NCI-H2196 treated with DMSO at 0.1 percent for 48 hours (cell line): ENCODE results near the gene TNFRSF21.
"Not testable (repeated sequence)": the region's sequence is repeated elsewhere in the genome, so short reads cannot be mapped to it uniquely, and the experiment has no call there.

Source experiments
- DNase-seq: peaks from one replicate; lab custom pipeline; 2025; ENCODE audit not compliant: unreplicated experiment; lab: John Stamatoyannopoulos, UW

TNFRSF21 gene

DNA sequence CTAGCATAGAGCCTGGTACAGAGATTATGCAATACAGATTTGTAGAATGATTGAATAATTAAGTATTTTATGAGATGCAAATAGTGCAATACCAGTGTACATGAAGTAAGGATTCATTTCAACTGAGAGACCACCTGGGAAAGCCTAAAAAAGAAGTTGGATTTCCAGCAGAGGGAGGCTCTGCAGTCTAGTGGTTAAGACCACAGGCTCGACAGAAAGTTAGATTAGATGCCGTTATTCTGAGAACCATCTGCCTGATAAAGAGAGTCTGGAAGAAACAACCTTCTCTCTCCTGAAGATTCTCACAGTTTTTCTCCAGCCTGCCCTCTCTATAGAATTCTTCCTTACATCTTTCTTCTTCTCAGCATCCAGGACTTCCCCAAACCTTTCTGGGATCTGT, 13.6 kb upstream of the TNFRSF21 start:
- DNase-seq: no peak

DNA sequence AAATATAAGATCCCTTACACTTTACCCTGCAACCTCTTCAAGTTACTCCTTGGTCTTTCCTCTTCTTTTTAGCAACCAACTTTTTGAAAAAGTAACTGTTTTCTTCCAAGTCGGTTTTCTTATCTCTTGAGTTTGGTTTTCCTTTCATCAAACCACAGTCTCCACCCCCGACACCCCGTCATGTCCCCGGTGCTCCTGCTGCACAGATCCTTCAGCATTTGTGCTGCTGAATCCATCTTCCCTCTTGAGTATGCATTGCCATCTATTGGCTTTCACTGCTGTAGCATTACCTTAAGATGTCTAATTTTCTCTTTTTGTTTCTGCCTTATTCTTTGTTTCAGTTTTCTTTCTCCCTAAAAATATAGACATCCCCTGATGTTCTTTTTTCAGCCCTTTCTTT, 11.9 kb upstream of the TNFRSF21 start:
- DNase-seq: no peak

DNA sequence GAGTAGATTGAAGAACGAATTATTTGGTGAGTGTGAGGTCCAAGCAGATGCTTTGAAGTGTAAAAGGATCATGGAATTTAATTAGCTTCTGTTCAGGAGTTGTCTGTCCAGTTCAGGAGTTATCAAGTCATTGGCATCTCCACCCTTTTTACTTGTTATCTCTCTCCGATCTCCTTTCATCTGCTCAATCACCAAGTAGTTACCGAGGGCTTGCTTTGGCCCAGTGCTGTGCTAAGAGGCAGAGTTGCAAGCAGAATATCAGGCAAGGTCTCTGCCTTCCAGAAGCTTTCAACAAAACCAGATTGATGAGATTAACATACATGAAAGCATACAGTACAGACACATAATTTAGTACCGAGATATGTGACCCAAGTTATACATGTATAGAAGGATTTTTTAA, 10.2 kb upstream of the TNFRSF21 start:
- DNase-seq: no peak

DNA sequence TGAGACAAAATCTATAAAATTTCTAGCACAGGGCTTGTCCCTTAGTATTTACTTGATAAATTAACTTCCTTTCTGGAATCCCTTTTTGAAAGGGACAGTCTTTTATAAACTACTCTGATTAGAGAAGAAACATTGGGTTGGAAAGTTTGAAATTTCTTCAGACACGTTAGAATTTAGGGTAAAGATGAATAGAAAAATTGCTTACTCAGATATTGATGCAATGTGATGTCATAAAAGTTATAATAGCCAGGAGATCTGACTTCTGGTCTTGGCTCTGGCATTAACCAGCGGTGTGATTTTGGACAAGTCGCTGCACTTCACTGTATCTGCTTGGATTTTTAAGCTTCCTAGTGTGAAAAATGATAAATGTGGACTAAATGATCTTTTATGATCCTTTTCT, 9.7 kb upstream of the TNFRSF21 start:
- DNase-seq: no peak

DNA sequence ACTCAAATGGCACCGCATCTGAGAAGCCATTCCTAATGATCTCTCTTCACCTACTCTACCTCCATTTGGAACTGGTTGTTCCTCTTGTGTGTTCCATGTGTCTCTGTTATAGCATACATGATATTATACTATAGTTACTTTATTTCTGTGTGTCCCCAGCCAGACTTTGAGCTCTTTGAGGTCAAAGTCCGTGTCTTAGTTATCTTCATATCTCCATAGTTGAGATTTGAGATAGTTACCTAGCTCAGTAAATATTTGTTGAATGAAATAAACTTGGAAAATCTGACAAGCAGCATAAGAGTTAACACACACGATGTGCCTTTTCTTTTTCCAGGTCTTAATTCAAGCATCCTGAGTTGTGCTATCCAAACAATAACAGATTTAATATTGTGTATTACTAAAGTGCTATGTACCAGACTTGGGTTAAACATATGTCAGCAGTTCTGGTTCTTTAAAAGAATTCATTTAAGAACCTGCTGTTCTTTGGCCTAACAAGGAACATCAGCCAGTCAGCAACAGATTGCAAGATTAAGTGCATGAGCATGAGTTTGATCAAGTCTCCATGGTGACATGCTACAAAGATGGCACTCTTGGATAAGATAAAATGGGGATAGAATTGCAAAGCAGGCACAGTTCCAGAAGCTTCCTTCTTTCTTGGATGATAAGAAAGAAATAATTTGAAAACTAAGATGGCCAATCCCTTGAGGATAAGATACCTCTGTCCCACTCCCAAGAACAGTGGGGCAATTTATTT, 8.7 kb upstream of the TNFRSF21 start:
- no peak for DNase-seq

DNA sequence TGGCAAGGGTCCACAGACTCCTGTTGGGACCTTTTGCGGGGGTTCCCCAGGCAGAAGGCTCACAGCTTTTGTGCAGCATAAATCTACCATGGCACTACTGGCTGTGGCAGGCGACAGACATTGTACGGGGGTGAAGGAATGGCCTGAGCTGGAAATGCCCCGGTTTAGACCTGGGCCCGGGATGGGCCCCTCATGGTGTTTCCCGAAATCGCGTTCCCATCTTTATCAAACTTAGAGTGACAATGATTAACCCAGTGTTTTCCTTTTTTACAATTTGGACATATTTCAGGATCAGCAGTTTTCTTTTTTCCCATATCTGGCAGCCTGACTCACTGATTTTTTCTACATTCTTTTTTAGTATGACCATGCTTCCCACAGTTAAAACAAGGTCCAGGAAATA, 5.5 kb upstream of the TNFRSF21 start:
- DNase-seq: not testable (repeated sequence)

DNA sequence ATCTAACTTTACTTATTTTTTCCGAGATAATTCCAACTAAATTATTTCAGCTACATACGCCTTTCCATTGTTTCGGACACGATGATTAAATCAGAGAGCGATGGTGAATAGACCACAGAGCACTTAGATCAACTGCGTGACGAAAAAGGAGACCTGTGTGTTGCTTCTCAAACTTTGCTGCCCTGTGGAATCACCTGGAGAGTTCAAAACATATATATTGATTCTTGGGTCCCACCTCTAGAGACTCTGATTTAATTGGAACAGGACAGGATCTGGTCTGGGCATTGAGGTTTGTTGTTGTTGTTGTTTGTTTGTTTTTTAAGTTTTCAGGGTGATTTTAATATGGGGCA, 401 bp upstream of the TNFRSF21 start:
- no peak for DNase-seq

DNA sequence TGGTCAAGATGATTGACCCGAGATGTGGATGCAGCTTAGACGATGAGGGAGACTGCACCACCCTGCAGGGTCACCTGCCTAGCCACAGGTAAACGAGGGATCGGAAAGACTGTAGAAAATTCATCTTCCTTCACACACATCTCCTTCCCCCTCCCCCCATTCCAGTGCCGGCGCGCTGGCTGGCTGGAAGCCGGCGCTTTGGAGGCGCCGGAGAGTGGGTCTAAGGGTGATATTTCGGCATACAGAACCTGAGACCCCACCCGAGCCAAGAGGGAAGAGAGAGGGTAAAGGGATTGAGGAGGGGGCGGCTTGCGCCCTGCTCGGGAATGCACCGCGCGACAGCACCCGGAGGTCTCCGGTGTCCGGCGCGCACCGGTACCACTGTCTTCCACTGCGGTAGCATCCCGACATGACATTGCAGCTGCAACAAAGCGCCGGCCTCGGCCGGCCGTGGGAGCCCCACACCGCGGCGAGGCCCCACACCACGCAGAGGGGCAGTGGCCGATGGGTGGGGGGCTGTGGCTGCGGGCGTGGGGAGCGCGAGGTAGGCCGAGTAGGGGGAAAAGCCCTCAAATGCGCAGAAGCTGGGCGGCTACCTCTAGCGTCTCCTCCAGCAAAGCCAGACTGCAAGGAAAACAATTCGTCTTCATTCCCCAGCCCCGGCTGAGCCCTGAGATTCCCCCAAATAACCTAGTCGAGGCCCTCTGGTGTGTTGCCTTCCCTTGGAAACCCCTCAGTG, 984 bp downstream of the TNFRSF21 start:
- no peak for DNase-seq

DNA sequence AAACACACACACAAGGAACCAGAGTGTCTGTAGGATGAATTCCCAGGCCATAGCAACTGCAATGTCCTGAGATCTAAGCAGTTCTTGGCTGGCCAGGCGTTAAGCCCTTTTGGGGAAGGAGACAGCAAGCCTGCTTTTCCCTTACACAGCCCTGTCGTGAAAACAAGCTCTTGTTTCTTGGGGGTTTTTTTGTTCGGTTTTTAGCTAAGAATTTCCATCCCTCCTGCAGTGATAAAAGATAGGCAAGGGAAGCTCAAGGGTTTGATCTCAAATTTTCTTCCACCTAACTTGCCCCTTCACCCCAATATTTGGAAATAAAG, 1.5 kb downstream of the TNFRSF21 start:
- DNase-seq: no peak

DNA sequence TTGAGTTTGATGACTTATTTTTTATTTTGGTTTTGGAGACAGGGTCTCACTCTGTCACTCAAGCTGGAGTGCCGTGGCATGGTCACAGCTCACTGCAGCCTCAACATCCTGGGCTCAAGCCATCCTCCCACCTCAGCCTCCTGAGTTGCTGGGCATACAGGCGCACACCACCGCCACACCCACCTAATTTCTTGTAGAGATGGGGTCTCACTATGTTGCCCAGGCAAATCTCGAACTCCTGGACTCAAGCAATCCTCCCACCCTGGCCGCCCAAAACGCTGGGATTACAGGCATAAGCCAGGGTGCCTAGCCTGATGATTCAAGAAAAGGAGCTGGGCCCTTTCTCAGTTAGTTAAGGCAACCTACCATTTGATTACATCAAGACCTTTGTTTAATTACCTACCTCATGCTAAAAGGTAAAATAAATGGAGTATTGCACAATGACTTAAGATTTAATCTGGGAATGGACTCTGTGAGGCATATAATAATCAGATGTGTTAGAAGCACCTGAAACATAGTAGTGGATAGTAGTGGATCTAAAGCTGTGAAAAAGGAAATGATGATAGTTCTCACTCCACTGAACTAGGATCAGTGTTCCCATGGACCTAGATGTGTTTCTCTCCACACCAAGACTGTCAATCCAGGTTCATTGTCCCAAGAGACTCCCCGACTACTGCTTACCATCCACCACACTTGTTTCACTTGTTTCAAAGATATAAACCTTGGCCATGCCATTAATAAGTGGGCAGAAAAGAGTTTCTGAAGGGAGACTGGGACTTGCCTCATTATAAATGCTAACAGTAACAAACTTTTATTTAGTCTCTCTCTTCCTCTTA, 2.1 kb downstream of the TNFRSF21 start:
- DNase-seq: no peak

DNA sequence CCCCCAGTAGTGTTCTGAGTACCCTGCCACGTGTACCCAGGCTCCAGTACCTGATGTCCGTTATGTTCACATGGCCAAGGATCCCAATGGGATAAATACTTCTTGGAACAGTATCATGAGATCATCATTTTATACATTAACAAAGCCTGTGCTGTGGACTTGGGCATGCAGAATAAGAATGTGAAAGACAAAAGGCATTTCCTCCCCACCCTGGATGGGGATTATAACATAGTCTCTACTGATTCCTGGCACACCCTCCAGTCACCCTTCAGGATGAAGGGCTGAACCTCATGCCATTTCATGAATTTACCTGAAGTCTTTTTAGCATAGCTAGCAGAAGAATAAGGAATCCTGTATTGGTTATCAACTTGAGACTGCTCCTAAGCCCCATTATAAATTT, 2.8 kb downstream of the TNFRSF21 start:
- DNase-seq: no peak

DNA sequence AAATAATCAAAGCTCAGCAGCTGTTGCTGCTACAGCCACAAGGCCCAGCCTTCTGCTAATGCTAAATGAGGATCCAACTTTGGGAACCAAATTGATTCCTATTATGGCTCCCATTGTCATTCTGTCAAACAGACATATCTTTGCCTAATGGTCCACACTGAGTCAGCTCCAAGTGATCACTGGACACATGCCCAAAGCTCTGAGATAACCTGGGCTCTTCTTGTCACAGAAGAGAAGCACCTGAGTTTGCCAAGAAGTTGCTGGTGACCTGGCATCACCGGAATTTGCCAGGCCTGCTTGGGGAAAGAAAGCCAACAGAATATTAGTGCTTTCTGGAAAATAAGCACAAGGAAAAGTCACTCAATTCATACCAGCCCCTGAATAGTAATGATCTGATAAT, 5.8 kb downstream of the TNFRSF21 start:
- DNase-seq: no peak

DNA sequence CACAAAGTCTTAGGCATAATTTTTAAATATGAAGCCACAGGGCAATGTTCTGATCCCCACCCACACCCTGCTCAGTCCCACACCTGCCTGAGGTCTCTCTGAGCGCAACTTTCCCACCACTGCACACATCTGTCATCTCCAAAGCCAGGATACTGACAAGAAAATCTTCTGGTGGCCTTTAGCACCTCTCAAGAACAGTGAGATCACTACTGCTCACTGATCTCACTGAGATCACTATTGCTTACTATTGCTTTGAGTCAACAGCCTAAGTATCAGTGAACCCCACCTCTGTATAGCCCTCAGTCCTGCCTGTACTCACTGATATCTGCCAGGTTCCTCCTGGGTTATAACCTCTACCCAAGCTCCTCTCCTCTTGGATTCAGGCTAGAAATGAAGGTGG, 6.4 kb downstream of the TNFRSF21 start:
- no peak for DNase-seq

DNA sequence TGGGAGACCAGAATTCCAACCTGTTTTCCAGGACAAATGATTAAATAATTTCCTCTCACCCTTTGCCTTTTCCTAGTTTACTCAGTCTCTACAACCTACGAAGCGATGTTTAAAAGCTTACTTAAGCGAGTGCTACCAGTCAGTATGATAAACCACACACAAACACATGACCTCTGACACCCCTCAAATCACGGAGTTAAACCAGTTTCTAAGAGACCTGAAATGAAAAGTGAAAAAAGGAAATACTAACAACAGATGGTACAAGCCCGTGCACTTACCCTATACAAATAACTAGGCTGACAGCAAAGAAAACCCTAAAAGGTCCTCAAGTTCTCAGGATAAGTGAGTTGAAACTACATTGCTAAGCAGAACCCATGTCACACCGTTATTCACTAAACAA, 7.7 kb downstream of the TNFRSF21 start:
- no peak for DNase-seq

DNA sequence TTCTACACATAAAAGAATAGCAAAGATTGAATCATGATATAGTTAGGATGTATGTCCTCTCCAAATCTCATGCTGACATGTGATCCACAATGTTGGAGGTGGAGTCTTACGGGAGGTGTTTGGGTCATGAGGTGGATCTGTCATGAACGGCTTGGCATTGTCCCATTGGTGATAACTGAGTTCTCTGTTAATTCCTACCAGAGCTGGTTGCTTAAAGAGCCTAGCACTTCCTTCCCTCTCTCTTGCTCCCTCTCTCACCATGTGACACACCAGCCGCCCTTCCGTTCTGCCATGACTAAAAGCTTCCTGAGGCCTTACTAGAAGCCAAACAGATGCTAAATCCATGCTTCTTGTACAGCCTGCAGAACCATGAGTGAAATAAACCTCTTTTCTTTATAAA, 8.3 kb downstream of the TNFRSF21 start:
- DNase-seq: no peak

DNA sequence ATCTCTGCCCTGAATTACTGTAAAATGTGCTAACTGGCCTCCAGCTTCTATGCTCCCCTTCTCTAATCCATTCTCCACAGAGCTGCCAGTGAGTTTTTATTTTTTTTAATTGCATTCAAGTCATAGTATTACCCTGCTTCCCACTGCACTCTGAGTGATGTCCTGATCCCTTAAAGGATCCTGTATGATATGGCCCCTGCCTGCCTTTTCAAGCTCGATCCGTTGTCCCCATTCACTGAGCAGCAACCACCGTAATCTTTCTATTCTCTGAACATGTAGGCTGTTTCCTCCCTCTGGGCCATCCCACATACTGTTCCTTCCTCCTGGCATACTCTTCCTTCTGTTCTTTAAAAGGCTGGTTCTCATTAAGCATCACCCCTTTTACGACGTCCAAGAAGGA, 9.3 kb downstream of the TNFRSF21 start:
- DNase-seq: no peak

DNA sequence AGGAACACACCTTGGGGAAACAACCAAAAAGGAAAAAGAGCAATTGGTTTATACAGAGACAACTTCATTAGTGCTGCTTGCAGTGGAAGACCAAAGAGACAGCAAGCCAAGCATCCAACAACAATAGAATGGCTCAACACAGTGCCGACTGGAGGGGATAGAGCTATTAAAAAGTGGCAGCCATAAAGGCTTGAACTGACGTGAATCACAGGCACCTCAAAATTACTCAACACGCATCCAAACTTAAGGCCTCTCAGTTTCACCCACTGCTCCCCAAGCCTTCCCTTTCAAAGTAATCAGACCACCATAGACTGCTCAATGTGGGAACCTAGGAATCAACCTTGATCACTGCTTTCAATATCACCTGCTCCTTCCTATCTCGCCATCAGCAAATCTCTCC, 9.7 kb downstream of the TNFRSF21 start:
- DNase-seq: no peak

DNA sequence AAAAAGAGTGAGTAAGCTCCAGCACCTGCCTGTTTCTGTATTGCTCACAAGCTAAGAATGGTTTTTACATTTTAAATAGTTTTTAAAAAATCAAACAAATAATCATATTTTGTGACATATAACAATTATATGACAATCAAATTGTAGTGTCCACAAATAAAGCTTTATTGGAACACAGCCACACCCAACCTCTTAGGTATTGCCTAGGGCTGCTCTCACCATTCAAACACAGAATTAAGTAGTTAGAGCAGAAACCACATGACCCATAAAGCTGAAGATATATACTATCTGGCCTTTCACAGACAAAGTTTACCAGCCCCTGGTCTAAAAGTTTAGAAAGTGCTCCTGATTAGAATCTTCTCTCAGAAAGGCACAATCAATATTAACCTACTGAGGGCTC, 11.2 kb downstream of the TNFRSF21 start:
- no peak for DNase-seq

DNA sequence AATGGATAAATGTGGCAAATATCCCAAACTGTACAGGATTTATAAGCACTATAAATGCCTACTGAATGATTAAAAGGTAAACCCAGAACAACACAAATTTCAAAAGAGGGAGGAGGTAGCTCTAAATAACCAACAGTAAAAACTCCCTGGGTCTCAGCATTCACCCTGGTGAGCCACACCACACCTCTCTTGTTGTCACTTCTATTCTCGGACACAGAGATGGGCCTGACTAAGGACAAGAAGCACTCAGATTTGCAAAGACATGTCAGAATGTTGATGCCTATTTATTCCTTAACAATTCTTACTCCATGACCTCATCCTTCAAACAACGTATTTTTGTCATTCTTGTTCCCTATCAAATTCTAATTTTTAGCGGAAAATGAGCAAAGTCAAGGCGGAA, 14.7 kb downstream of the TNFRSF21 start:
- no peak for DNase-seq

DNA sequence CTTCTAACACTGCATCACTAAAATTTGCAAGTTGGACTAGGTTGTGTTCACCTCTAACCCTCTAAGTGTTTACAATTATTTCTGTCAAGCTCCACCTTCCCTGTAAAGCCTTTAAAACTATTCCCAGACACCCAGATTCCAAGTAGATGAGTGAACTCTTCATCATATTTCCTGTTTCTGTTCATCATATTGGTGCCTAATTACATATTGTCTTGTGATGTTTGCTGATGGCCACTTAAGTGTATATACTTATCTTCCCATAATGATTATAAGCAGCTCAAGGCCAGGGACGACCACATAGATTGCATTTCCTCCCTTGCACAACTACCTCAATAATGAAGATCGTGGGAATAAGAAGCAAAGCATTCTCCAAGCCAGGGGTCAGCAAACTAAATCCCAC, 16.8 kb downstream of the TNFRSF21 start:
- DNase-seq: no peak

DNA sequence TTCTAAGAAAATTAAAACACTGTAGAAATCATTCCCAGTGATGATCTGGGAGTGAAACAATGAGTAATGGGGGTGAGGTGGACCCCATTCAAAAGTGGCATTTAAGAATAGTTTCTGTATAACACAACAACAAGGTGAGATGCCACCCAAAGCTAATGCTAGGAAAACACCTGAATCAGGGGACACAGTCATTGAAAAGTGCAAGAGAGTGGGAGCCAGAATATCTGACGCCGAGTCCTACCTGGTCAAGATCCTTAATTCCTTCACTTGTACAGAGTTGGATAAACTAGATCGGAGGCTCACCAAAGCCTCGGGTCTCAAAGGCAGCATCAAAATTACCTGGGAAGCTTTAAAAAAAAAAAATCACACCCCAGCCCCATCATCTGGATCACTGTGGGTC, 17.7 kb downstream of the TNFRSF21 start:
- DNase-seq: no peak

DNA sequence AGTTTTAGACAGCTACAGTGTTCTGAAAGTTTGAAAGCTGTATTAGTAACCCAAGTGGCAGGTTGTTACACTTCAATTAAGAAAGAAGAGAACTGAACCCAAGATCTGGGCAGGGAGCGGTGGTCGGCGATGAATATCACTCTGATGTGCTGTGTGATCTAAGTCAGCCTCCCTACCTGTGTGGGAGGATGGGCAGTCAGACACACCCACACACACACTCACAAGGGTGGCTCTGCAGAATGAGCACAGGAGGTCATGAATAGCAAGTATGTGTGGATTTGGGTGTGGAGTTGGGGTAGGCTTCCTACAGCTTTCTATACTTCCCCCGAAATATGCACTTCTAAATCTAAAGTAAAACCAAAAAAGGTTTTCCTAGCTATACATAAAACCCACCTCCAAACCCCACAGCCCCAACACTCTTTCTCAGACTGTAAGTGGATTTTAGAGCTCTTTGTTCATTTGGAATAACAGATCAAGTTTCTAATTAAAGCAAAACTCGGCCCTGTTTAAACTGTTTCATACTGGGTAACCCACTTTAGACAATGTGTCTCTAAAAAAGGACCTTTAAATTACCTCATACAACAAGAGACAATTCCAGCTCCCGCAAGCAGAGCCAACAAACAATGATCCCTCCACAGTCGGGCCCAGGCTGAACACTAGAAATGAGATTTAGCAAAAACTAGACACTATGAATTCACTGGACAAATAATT, 19.4 kb downstream of the TNFRSF21 start:
- no peak for DNase-seq
